Limb (tissue), 2 donors: ENCODE results near the gene EPX.
"Not testable (repeated sequence)": the region's sequence is repeated elsewhere in the genome, so short reads cannot be mapped to it uniquely, and the experiment has no call there.

Experiments
- DNase-seq, 2 donors: peaks; one replicate each; pipeline ENCODE4 v3.0.0-alpha.2; 2016; ENCODE audit errors: extremely low spot score in 2 of 2

The EPX gene

GRCh38 chr17:58192612-58193011 lies at the start of gene EPX:
Gene EPX, plus strand, starts transcription at chr17:58192726. Its CDS starts 121 bp downstream, at chr17:58192847.
- no peak for DNase-seq

- DNase-seq: not testable (repeated sequence)
Measured at GRCh38 chr17:58143335-58143734, 49.2 kb upstream of the EPX start.

GRCh38 chr17:58144801-58145200 lies 47.7 kb upstream of the EPX start:
- no peak for DNase-seq

- DNase-seq: no peak
Measured at GRCh38 chr17:58147930-58148434, 44.5 kb upstream of the EPX start, which contains the start of gene OR4D1. Gene OR4D1, plus strand, starts transcription at chr17:58148384. Its CDS starts 6,770 bp downstream, at chr17:58155154.

- DNase-seq: no peak
Measured at GRCh38 chr17:58148609-58149008, 43.9 kb upstream of the EPX start.

- no peak for DNase-seq
Measured at GRCh38 chr17:58150394-58150793, 42.1 kb upstream of the EPX start.

- no peak for DNase-seq
Measured at GRCh38 chr17:58153046-58153445, 39.5 kb upstream of the EPX start.

GRCh38 chr17:58153671-58154070 lies 38.9 kb upstream of the EPX start:
- DNase-seq: no peak

- DNase-seq: peak in 1 of 2 donors; percentile 52
Measured at GRCh38 chr17:58156839-58157803, 35.4 kb upstream of the EPX start.

- DNase-seq: no peak
Measured at GRCh38 chr17:58158181-58158580, 34.3 kb upstream of the EPX start.

GRCh38 chr17:58161566-58161965 lies 31.0 kb upstream of the EPX start:
- DNase-seq: no peak

- no peak for DNase-seq
Measured at GRCh38 chr17:58165981-58166380, 26.5 kb upstream of the EPX start.

GRCh38 chr17:58166682-58167081 lies 25.8 kb upstream of the EPX start, which contains the start of gene OR4D2:
Gene OR4D2, plus strand, starts transcription at chr17:58166982. Its CDS starts 2,674 bp downstream, at chr17:58169656.
- DNase-seq: no peak

GRCh38 chr17:58170622-58171021 lies 21.9 kb upstream of the EPX start:
- no peak for DNase-seq

- DNase-seq: no peak
Measured at GRCh38 chr17:58172369-58173071, 20.0 kb upstream of the EPX start.

GRCh38 chr17:58174871-58175270 lies 17.7 kb upstream of the EPX start:
- no peak for DNase-seq

- no peak for DNase-seq
Measured at GRCh38 chr17:58176200-58176599, 16.3 kb upstream of the EPX start.

- DNase-seq: no peak
Measured at GRCh38 chr17:58181796-58182195, 10.7 kb upstream of the EPX start.

- DNase-seq: no peak
Measured at GRCh38 chr17:58183514-58183913, 9.0 kb upstream of the EPX start.

GRCh38 chr17:58184308-58184985 lies 8.1 kb upstream of the EPX start:
- no peak for DNase-seq

- no peak for DNase-seq
Measured at GRCh38 chr17:58184986-58185761, 7.4 kb upstream of the EPX start.
